HCT116 (cell line): Measurements from ENCODE around the gene TMEM269. TPM values are rescaled to one million over a fixed set of nuclear protein-coding genes. Genes with fewer than 3 reads are reported as not detected.

Experiments used
- ATAC-seq: fragments of 200-7000 bp; cut with Tn5 transposase; 2 replicates; pipeline ENCODE4 v1.9.1; 2020; ENCODE audit warnings: mild to moderate bottlenecking, moderate library complexity
- BruUV-seq: library from RNA; stranded (reverse); fragments of 400-500 nt; replicated peaks from 2 replicates; lab custom pipeline; 2021; lab: Mats Ljungman, UMichigan
- CTCF ChIA-PET: fragments of 300-600 bp; sonication (Branson Sonifier 250); formaldehyde crosslinking; loops from one replicate; lab custom pipeline; 2021; ENCODE audit warnings: antibody characterized with exemption; lab: Charles Lee
- POLR2A ChIA-PET: fragments of 300-600, 350-600 bp; sonication (Branson Sonifier 250); formaldehyde crosslinking; loops from one replicate; lab custom pipeline; 2021; ENCODE audit warnings: antibody characterized with exemption; lab: Charles Lee
- RAD21 ChIA-PET, 2 experiments: fragments of 300-600 bp; sonication (Branson Sonifier 250); formaldehyde crosslinking; loops; one replicate each; lab custom pipeline; 2023; ENCODE audit warnings: low total read pairs in 2 of 2; ENCODE audit not compliant: uncharacterized antibody in 2 of 2, unreplicated experiment in 2 of 2, low non-redundant PET in 1 of 2; lab: Charles Lee
- DNase-seq: peaks from one replicate; pipeline ENCODE4 v3.0.0-alpha.2; 2010; ENCODE audit warnings: low read depth, low spot score
- H2AFZ ChIP-seq: fragments of 200-600 bp; shearing (Covaris generic), sonication (generic); 2 replicates; pipeline ENCODE4 v1.6.1; 2017; ENCODE audit warnings: low read depth, mixed run types, mixed read lengths, antibody characterized with exemption, low read length; ENCODE audit not compliant: poor library complexity, severe bottlenecking
- H3K27ac ChIP-seq: 2 replicates; pipeline ENCODE4 v1.5.1; 2012; ENCODE audit warnings: low read depth, low read length
- H3K27me3 ChIP-seq: fragments of 200-600 bp; sonication (generic); 2 replicates; pipeline ENCODE4 v1.6.1; 2016; ENCODE audit warnings: mixed run types, low read length, mixed read lengths; ENCODE audit not compliant: insufficient read depth
- H3K36me3 ChIP-seq, 2 experiments: fragments of 200-500 bp in 1 of 2; fragments of 200-600 bp in 1 of 2; sonication (Bioruptor generic) in 1 of 2; sonication (generic) in 1 of 2; 2 replicates each; pipeline versions ENCODE4 v1.5.1 to v1.6.1; 2014 to 2016; ENCODE audit warnings: low read length in 2 of 2, inconsistent platforms in 1 of 2, mixed read lengths in 1 of 2, mixed run types in 1 of 2; ENCODE audit not compliant: insufficient read depth in 2 of 2, control insufficient read depth in 1 of 2
- H3K4me1 ChIP-seq, 2 experiments: fragments of 200-600 bp in 1 of 2; sonication (generic) in 1 of 2; 2 replicates each; pipeline versions ENCODE4 v1.5.1 to v1.6.1; 2012 to 2017; ENCODE audit warnings: low read length in 2 of 2, inconsistent platforms in 1 of 2, mild to moderate bottlenecking in 1 of 2, mixed read lengths in 1 of 2, mixed run types in 1 of 2, moderate library complexity in 1 of 2; ENCODE audit not compliant: insufficient read depth in 2 of 2, control insufficient read depth in 1 of 2
- H3K4me2 ChIP-seq: fragments of 200-600 bp; sonication (generic); 2 replicates; pipeline ENCODE4 v1.6.1; 2017; ENCODE audit warnings: mixed run types, low read length, mixed read lengths
- H3K4me3 ChIP-seq, 2 experiments: fragments of 200-600 bp in 1 of 2; sonication (generic) in 1 of 2; replicated peaks in 1 of 2; 2 replicates each; pipeline ENCODE4 v1.5.1; 2011 to 2016; ENCODE audit warnings: low read length in 2 of 2, control low read depth in 1 of 2, low read depth in 1 of 2, mild to moderate bottlenecking in 1 of 2, mixed read lengths in 1 of 2, mixed run types in 1 of 2
- H3K79me2 ChIP-seq: fragments of 200-600 bp; sonication (generic); 2 replicates; pipeline ENCODE4 v1.6.1; 2017; ENCODE audit warnings: mild to moderate bottlenecking, mixed run types, low read length, moderate library complexity, mixed read lengths; ENCODE audit not compliant: insufficient read depth
- H3K9ac ChIP-seq: fragments of 200-600 bp; sonication (generic); 2 replicates; pipeline ENCODE4 v1.6.1; 2016; ENCODE audit warnings: low read length, mixed read lengths
- H3K9me2 ChIP-seq: fragments of 200-600 bp; sonication (generic), shearing (Covaris generic); 2 replicates; pipeline ENCODE4 v1.6.1; 2017; ENCODE audit warnings: mixed run types, mild to moderate bottlenecking, moderate library complexity; ENCODE audit not compliant: insufficient read depth
- H3K9me3 ChIP-seq, 2 experiments: fragments of 200-500 bp in 1 of 2; fragments of 200-600 bp in 1 of 2; sonication (Bioruptor generic) in 1 of 2; sonication (generic) in 1 of 2; 2 replicates each; pipeline ENCODE4 v1.6.1; 2014 to 2017; ENCODE audit warnings: low read length in 2 of 2, mixed read lengths in 2 of 2, inconsistent platforms in 1 of 2, low read depth in 1 of 2, mild to moderate bottlenecking in 1 of 2, mixed run types in 1 of 2, moderate library complexity in 1 of 2; ENCODE audit not compliant: control insufficient read depth in 1 of 2, insufficient read depth in 1 of 2
- H4K20me1 ChIP-seq: fragments of 200-600 bp; sonication (generic), shearing (Covaris generic); 2 replicates; pipeline ENCODE4 v1.6.1; 2017; ENCODE audit warnings: mixed run types, mild to moderate bottlenecking, moderate library complexity; ENCODE audit not compliant: insufficient read depth
- CEBPB ChIP-seq: IDR thresholded peaks from 2 replicates; pipeline ENCODE4 v1.6.1; 2012; ENCODE audit warnings: low read depth
- EZH2 ChIP-seq: fragments of 200-600 bp; sonication (generic); IDR thresholded peaks from 2 replicates; pipeline ENCODE4 v1.6.1; 2017; ENCODE audit warnings: antibody characterized with exemption, mixed run types
- FOSL1 ChIP-seq: IDR thresholded peaks from 2 replicates; pipeline ENCODE4 v1.6.1; 2012; ENCODE audit warnings: low read depth
- POLR2A ChIP-seq: IDR thresholded peaks from 2 replicates; pipeline ENCODE4 v1.7.0; 2011; ENCODE audit warnings: borderline replicate concordance; ENCODE audit not compliant: insufficient read depth, insufficient read length; ENCODE audit errors: extremely low read depth
- POLR2AphosphoS5 ChIP-seq: IDR thresholded peaks from 2 replicates; pipeline ENCODE4 v1.6.1; 2011; ENCODE audit warnings: mild to moderate bottlenecking, low read depth, low read length, moderate library complexity
- SP1 ChIP-seq: IDR thresholded peaks from 2 replicates; pipeline ENCODE4 v1.6.1; 2012; ENCODE audit warnings: low read depth
- SRF ChIP-seq: IDR thresholded peaks from 2 replicates; pipeline ENCODE4 v1.6.1; 2012; ENCODE audit warnings: low read depth
- TCF7L2 ChIP-seq: IDR thresholded peaks from 2 replicates; pipeline ENCODE4 v1.7.0; 2011; ENCODE audit warnings: borderline replicate concordance, inconsistent platforms; ENCODE audit not compliant: insufficient read depth, insufficient read length; ENCODE audit errors: extremely low read depth
- YY1 ChIP-seq: IDR thresholded peaks from 2 replicates; pipeline ENCODE4 v1.6.1; 2011; ENCODE audit warnings: low read length, low read depth, moderate library complexity, mild to moderate bottlenecking; ENCODE audit not compliant: insufficient replicate concordance; ENCODE audit errors: extremely low read depth
- ZFX ChIP-seq: fragments of 450-650 bp; IDR thresholded peaks from 2 replicates; pipeline ENCODE4 v1.6.1; 2017
- ZNF274 ChIP-seq: fragments of 200-500 bp; sonication (Bioruptor generic); IDR thresholded peaks from 2 replicates; pipeline ENCODE4 v1.6.1; 2014; ENCODE audit warnings: mild to moderate bottlenecking, low read depth, low read length, inconsistent platforms
- intact Hi-C: fragments of 100-400 bp; cut with micrococcal nuclease; formaldehyde crosslinking; loops from 2 replicates; pipeline ENCODE4 v1.10.0; 2022
- total RNA-seq: library from RNA; stranded (reverse); gene quantifications from one replicate; pipeline ENCODE4 v1.2.1, GENCODE V29; 2021; ENCODE audit not compliant: unreplicated experiment
- TF ChIP-seq, protein P1 (sequence below): IDR thresholded peaks from 2 replicates; pipeline ENCODE4 v1.6.1; 2012

Gene TMEM269
- total RNA-seq, 1 experiment from 2014 or later: 0.34 TPM

DNA sequence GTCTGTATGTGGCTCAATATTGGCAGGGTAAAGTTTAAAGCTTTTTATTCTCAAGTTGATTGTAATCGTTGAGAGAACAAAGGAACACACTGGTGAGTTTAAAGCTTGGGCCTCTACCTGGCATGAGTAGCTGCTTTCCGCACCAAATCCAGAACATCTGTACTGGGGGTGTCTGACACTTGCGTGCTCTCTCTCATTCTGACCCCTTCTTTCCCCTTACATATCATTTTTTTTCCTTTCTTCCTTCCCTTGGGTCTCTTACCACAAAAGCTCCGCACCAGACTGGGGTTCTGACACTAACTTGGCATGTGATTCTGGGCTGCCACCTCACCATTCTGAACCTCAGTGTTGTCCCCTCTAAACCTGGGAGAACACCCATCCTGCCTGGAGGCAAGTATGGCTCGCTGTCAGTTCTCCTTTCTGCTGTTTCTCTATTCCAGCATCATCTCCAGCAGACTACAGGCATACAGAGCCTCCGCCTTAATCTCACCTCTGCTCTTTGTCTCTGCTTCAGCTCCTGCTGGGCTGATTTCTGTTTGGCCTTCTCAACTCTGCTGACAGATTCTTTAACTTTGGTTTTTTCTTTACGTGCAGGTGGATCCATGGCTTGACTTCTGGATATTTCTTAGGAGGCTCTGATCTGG, 31.3 kb downstream of the TMEM269 start:
- H3K27me3 ChIP-seq: no peaks in the 10 kb centered on the region
- peak overlapping the region; percentile 76 to 82 for H3K4me3 ChIP-seq
- peak overlapping the region; percentile 92 for H3K27ac ChIP-seq
- H3K9me3 ChIP-seq: no peaks in the 10 kb centered on the region
- H3K9ac ChIP-seq: peak overlapping the region; percentile 85
- no peaks in the 10 kb centered on the region for H3K36me3 ChIP-seq
- H3K9me2 ChIP-seq: no peaks in the 10 kb centered on the region
- 0 out of 2 replicates have a peak, but pooled peaks cover 3% of the 10 kb centered on the region for H3K79me2 ChIP-seq
- ATAC-seq (no peak), DNase-seq (no peak)
- TF ChIP-seq ZNF274 (no peak), FOSL1 (no peak), CEBPB (no peak)
- peak overlapping the region; percentile 83 for H2AFZ ChIP-seq
- CTCF ChIA-PET: interaction anchor here (1.2 kb wide), 1 partner anchor 97 kb away, joined by 3 read pairs; no protein-coding TSS in a partner anchor
- POLR2A ChIA-PET: interaction anchor here (1.3 to 3.3 kb wide), 2 partner anchors 9 to 30 kb away, joined by 7 to 14 read pairs; partner anchors contain the start of gene ZNF691
- intact Hi-C loops: no loop called here
- H4K20me1 ChIP-seq: no peaks in the 10 kb centered on the region
- peak overlapping the region; percentile 97 for H3K4me2 ChIP-seq
- TSS peak; percentile 67 for BruUV-seq
- peaks cover 11 to 25% of the 10 kb centered on the region in 2 experiments; a peak in 3 of 4 replicates for H3K4me1 ChIP-seq
- RAD21 ChIA-PET: interaction anchor here in 1 of 2 experiments (0.7 to 1.6 kb wide), 2 partner anchors 38 to 257 kb away, joined by 3 to 5 read pairs; no protein-coding TSS in a partner anchor

DNA sequence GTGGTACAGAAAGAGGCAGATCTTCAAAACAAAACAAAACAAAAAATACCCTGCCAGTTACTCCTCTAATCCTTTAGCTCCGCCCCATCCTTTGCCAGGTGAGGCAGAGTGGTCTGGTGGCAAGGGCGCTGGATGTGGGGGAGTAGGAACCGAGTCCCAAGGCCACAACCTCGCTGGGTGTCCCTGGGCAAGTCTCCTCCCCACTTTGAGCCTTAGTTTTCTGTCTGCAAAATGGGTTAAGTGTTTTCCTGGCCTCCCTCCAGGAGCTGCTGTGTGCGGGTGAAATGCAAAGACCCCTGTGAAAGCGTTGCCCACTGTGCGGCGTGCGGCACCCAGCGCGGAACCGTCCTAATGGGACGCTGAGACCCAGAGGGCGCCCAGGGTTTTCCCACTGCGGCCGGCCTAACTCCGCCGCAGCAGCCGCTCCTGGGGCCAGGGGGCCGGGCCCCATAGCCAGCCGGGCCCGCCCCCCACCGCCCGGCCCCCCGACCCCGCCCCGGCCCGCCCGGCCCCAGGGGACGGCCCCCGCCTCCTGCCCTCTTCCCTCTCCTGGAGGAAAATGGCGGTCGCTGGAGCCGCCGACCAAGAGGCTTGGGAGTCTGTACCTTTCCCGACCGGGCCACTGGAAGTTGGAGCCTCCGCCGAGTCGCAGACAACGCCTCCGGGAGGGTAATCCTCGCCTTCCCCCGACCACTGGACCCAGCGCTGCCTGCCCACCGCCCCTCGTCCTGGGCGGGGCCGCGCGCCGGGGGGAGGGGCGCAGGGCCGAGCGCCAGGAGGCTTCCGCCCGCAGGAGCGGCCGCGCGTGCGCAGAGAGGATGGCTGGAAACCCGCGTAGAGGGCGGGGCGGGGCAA, 32.0 kb downstream of the TMEM269 start, which contains the start of the genes ERMAP and SVBP:
ERMAP (plus strand) TSS at position 538 of the 855 bp plus-strand sequence. CDS start 13,327 bp downstream, outside the sequence.
SVBP (minus strand) TSS at position 813 of the 855 bp plus-strand sequence. CDS start 853 bp downstream, outside the sequence.
- no TSS peak for BruUV-seq
- ChIA-PET RAD21 (interaction anchor here in 1 of 2 experiments (0.7 to 1.6 kb wide), 2 partner anchors 39 to 257 kb away, joined by 3 to 5 read pairs; no protein-coding TSS in a partner anchor), CTCF (interaction anchor here (1.2 to 1.4 kb wide), 2 partner anchors 29 to 96 kb away, joined by 3 read pairs; partner anchors contain the start of gene ZNF691), POLR2A (interaction anchor here (0.6 to 3.3 kb wide), 5 partner anchors 9 to 38 kb away, joined by 3 to 14 read pairs (median 5); partner anchors contain the start of gene ZNF691)
- peak within 1 kb of the TSS; percentile 97 for H3K4me2 ChIP-seq
- no peaks in the 10 kb centered on the region for H3K9me3 ChIP-seq
- H3K27me3 ChIP-seq: no peaks in the 10 kb centered on the region
- H2AFZ ChIP-seq: peak within 1 kb of the TSS; percentile 83
- ATAC-seq: peak; percentile 94
- peak within 1 kb of the TSS; percentile 85 for H3K9ac ChIP-seq
- peak within 1 kb of the TSS; percentile 76 to 82 for H3K4me3 ChIP-seq
- no peaks in the 10 kb centered on the region for H3K9me2 ChIP-seq
- peaks cover 11 to 25% of the 10 kb centered on the region in 2 experiments; a peak in 3 of 4 replicates for H3K4me1 ChIP-seq
- TF ChIP-seq SP1: peak; percentile 48; the same call in 1 of the 2 replicates
- no peak for TF ChIP-seq POLR2A
- TF ChIP-seq, protein P1, sequence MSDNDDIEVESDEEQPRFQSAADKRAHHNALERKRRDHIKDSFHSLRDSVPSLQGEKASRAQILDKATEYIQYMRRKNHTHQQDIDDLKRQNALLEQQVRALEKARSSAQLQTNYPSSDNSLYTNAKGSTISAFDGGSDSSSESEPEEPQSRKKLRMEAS: no peak
- peak; percentile 78 for TF ChIP-seq POLR2AphosphoS5
- TF ChIP-seq YY1: peak; percentile 91
- no peak for TF ChIP-seq TCF7L2
- TF ChIP-seq EZH2: no peak
- peak; percentile 29; the same call in 1 of the 2 replicates for TF ChIP-seq ZFX
- no peak for TF ChIP-seq SRF
- H3K36me3 ChIP-seq: no peaks in the 10 kb centered on the region
- intact Hi-C loops: no loop called here
- DNase-seq: peak; percentile 64
- H3K27ac ChIP-seq: peak within 1 kb of the TSS; percentile 92
- H3K79me2 ChIP-seq: 0 out of 2 replicates have a peak, but pooled peaks cover 3% of the 10 kb centered on the region
- H4K20me1 ChIP-seq: no peaks in the 10 kb centered on the region
